GM12878 (cell line): ENCODE data around the gene THOC5.

Source experiments
- ATF7 ChIP-seq: fragments of 450-650 bp; IDR thresholded peaks from 2 replicates; pipeline ENCODE4 v1.6.1; 2016; ENCODE audit warnings: low read depth, mild to moderate bottlenecking
- CEBPB ChIP-seq, 2 experiments: fragments of 150-350 bp in 1 of 2; IDR thresholded peaks; 2 replicates each; pipeline ENCODE4 v1.6.1; 2012 to 2014; ENCODE audit warnings: low read depth in 2 of 2, low read length in 2 of 2, borderline replicate concordance in 1 of 2, inconsistent platforms in 1 of 2
- CHD1 ChIP-seq: IDR thresholded peaks from 2 replicates; pipeline ENCODE4 v1.6.1; 2012; ENCODE audit warnings: low read depth, low read length, improper control_type of control experiment
- EP300 ChIP-seq, 2 experiments: fragments of 150-350 bp in 1 of 2; IDR thresholded peaks; 2 replicates each; pipeline ENCODE4 v1.6.1; 2011 to 2012; ENCODE audit warnings: low read depth in 2 of 2, low read length in 2 of 2, borderline replicate concordance in 1 of 2, improper control_type of control experiment in 1 of 2, inconsistent platforms in 1 of 2; ENCODE audit not compliant: control insufficient read depth in 1 of 2
- TF ChIP-seq, protein P1 (sequence below): IDR thresholded peaks from 2 replicates; pipeline ENCODE4 v1.6.1; 2012; ENCODE audit warnings: mild to moderate bottlenecking, low read depth, low read length
- TF ChIP-seq, protein P2 (sequence below), 3 experiments: IDR thresholded peaks in 2 of 3; conservative IDR thresholded peaks in 1 of 3; 2 replicates each; pipeline ENCODE4 v1.5.1; 2011; ENCODE audit warnings: low read depth in 3 of 3, low read length in 3 of 3, mild to moderate bottlenecking in 3 of 3, control low read depth in 2 of 3, moderate library complexity in 2 of 3, inconsistent platforms in 1 of 3, mixed read lengths in 1 of 3; ENCODE audit not compliant: control insufficient read depth in 2 of 3, insufficient read depth in 1 of 3; ENCODE audit errors: extremely low read depth in 1 of 3

DNA sequence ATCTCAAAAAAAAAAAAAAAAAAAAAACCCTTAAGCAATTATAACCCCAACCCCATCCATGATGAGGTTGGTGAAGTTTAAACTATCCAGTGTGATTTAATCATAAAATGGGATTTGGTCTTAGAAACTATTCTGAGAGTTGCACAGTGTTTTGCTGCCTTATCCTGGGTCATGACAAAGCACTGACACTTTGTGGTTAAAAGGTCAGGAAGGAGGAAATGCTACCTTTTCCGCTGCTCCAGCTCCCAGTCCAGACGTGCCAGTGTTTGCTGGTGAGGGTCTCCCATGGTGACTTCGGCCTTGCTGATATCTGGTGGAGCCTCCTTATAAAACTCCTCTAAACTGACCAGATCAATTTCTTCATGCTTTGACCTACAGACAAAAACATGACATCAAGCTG lies 14.5 kb downstream of the THOC5 start:
- no peak for TF ChIP-seq EP300 (IDR thresholded peaks at IDR 0.05; ENCODE audit: borderline replicate concordance in 1 of 2, control insufficient read depth in 1 of 2, low read depth in 2 of 2, low read length in 2 of 2)
- TF ChIP-seq CHD1, result no peak
- TF ChIP-seq, protein P1, sequence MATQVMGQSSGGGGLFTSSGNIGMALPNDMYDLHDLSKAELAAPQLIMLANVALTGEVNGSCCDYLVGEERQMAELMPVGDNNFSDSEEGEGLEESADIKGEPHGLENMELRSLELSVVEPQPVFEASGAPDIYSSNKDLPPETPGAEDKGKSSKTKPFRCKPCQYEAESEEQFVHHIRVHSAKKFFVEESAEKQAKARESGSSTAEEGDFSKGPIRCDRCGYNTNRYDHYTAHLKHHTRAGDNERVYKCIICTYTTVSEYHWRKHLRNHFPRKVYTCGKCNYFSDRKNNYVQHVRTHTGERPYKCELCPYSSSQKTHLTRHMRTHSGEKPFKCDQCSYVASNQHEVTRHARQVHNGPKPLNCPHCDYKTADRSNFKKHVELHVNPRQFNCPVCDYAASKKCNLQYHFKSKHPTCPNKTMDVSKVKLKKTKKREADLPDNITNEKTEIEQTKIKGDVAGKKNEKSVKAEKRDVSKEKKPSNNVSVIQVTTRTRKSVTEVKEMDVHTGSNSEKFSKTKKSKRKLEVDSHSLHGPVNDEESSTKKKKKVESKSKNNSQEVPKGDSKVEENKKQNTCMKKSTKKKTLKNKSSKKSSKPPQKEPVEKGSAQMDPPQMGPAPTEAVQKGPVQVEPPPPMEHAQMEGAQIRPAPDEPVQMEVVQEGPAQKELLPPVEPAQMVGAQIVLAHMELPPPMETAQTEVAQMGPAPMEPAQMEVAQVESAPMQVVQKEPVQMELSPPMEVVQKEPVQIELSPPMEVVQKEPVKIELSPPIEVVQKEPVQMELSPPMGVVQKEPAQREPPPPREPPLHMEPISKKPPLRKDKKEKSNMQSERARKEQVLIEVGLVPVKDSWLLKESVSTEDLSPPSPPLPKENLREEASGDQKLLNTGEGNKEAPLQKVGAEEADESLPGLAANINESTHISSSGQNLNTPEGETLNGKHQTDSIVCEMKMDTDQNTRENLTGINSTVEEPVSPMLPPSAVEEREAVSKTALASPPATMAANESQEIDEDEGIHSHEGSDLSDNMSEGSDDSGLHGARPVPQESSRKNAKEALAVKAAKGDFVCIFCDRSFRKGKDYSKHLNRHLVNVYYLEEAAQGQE, result no peak
- TF ChIP-seq, protein P2, sequence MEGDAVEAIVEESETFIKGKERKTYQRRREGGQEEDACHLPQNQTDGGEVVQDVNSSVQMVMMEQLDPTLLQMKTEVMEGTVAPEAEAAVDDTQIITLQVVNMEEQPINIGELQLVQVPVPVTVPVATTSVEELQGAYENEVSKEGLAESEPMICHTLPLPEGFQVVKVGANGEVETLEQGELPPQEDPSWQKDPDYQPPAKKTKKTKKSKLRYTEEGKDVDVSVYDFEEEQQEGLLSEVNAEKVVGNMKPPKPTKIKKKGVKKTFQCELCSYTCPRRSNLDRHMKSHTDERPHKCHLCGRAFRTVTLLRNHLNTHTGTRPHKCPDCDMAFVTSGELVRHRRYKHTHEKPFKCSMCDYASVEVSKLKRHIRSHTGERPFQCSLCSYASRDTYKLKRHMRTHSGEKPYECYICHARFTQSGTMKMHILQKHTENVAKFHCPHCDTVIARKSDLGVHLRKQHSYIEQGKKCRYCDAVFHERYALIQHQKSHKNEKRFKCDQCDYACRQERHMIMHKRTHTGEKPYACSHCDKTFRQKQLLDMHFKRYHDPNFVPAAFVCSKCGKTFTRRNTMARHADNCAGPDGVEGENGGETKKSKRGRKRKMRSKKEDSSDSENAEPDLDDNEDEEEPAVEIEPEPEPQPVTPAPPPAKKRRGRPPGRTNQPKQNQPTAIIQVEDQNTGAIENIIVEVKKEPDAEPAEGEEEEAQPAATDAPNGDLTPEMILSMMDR (IDR thresholded peaks at IDR 0.05 in 2 of 3, conservative IDR thresholded peaks at IDR 0.05 in 1 of 3; ENCODE audit: control insufficient read depth in 2 of 3, extremely low read depth in 1 of 3, insufficient read depth in 1 of 3, low read depth in 3 of 3, low read length in 3 of 3), result no peak
- no peak for TF ChIP-seq ATF7
- TF ChIP-seq CEBPB (IDR thresholded peaks at IDR 0.05; ENCODE audit: borderline replicate concordance in 1 of 2, low read depth in 2 of 2, low read length in 2 of 2), result no peak
